ENCODE measurements around the gene EGFLAM.

GRCh38 chr5:38290028-38290653, 31.8 kb downstream of the EGFLAM start:
- TF ChIP-seq CTCF (IDR thresholded peaks at IDR 0.05), result no peak
- no peak for TF ChIP-seq POLR2A (IDR thresholded peaks at IDR 0.05)

Data from heart left ventricle (tissue), 13 donors.